ENCODE measurements around the gene FLNC.

The FLNC gene

GRCh38 chr7:128833148-128833945, 3.1 kb downstream of the FLNC start:
- DNase-seq = peak; percentile 30

- no peak for DNase-seq
Observed at GRCh38 chr7:128833946-128834325, 3.7 kb downstream of the FLNC start.

- no peak for DNase-seq
Observed at GRCh38 chr7:128835231-128835751, 5.1 kb downstream of the FLNC start.

GRCh38 chr7:128835790-128836641, 5.8 kb downstream of the FLNC start:
- no peak for DNase-seq

- DNase-seq = no peak
Observed at GRCh38 chr7:128836729-128837348, 6.6 kb downstream of the FLNC start.

GRCh38 chr7:128837521-128837921, 7.3 kb downstream of the FLNC start:
- DNase-seq = no peak

GRCh38 chr7:128838109-128838779, 8.0 kb downstream of the FLNC start:
- DNase-seq = no peak

GRCh38 chr7:128838981-128839731, 8.9 kb downstream of the FLNC start:
- DNase-seq = no peak

GRCh38 chr7:128839751-128840177, 9.6 kb downstream of the FLNC start:
- no peak for DNase-seq

GRCh38 chr7:128840326-128841170, 10.3 kb downstream of the FLNC start:
- no peak for DNase-seq

GRCh38 chr7:128841171-128841690, 11.0 kb downstream of the FLNC start:
- no peak for DNase-seq

- no peak for DNase-seq
Observed at GRCh38 chr7:128841921-128842673, 11.9 kb downstream of the FLNC start.

GRCh38 chr7:128842674-128843641, 12.8 kb downstream of the FLNC start:
- DNase-seq = no peak

GRCh38 chr7:128843938-128844621, 13.9 kb downstream of the FLNC start:
- no peak for DNase-seq

- DNase-seq = no peak
Observed at GRCh38 chr7:128844777-128845311, 14.6 kb downstream of the FLNC start.

GRCh38 chr7:128845475-128845874, 15.3 kb downstream of the FLNC start:
- DNase-seq = no peak

- DNase-seq = no peak
Observed at GRCh38 chr7:128845987-128846386, 15.8 kb downstream of the FLNC start.

All from NCI-H2227 treated with DMSO at 0.1 percent for 48 hours (cell line).